GM23248 (cell line): ENCODE data around the gene PIGN.

Experiments used
- EZH2 ChIP-seq: fragments of 200-600 bp; sonication (generic); IDR thresholded peaks from 2 replicates; pipeline ENCODE4 v1.6.1; 2018; ENCODE audit warnings: antibody characterized with exemption, mild to moderate bottlenecking; ENCODE audit not compliant: insufficient read depth, poor library complexity, severe bottlenecking
- EZH2phosphoT487 ChIP-seq: fragments of 200-600 bp; sonication (generic); IDR thresholded peaks from 2 replicates; pipeline ENCODE4 v1.6.1; 2018; ENCODE audit warnings: antibody characterized with exemption, moderate library complexity, mild to moderate bottlenecking, low read depth; ENCODE audit not compliant: insufficient read depth

DNA sequence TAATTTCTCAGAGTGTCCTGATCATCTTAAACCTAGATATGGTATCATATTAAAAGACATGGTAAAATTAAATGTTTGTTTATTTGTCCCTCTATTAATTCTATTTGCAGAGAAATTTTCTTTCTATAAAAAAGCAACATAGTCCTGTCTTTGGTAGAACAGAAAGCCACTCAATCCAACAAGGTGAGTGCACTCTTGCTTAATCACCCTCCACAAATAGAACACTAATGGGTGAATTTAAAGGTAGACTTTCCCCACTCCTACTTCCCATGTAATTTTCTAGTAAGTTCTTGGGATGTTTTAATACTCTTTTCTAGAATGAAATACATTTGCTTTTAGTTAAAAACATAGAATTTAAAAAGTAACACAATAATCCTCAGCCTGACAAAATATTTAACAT, 97.7 kb downstream of the PIGN start:
- TF ChIP-seq EZH2phosphoT487: no peak
- TF ChIP-seq EZH2: no peak
